HL-60/S4 treated with retinoic acid at 250 ng/mL for 4 days and 3 days (cell line): ENCODE results near the gene BBC3.

Experiments used
- in situ Hi-C: fragments of 300-500 bp; cut with MboI; formaldehyde crosslinking; loops from 2 replicates; pipeline ENCODE4 v1.7.0; 2022; ENCODE audit warnings: low sequenced_read_pairs

BBC3 gene

GRCh38 chr19:47203254-47203653 is 27.7 kb downstream of the BBC3 start:
- in situ Hi-C loops = no loop called here

GRCh38 chr19:47200530-47200929 is 30.5 kb downstream of the BBC3 start:
- in situ Hi-C loops = no loop called here

- in situ Hi-C loops = no loop called here
Observed at GRCh38 chr19:47197141-47197540, 33.9 kb downstream of the BBC3 start.

- in situ Hi-C loops = no loop called here
Observed at GRCh38 chr19:47195434-47195833, 35.6 kb downstream of the BBC3 start.

- in situ Hi-C loops = no loop called here
Observed at GRCh38 chr19:47190167-47190727, 40.8 kb downstream of the BBC3 start.

GRCh38 chr19:47188507-47189033 is 42.4 kb downstream of the BBC3 start:
- in situ Hi-C loops = no loop called here

GRCh38 chr19:47187797-47188196 is 43.2 kb downstream of the BBC3 start:
- in situ Hi-C loops = no loop called here

GRCh38 chr19:47187335-47187655 is 43.7 kb downstream of the BBC3 start:
- in situ Hi-C loops = no loop called here

GRCh38 chr19:47186446-47187334 is 44.3 kb downstream of the BBC3 start:
- in situ Hi-C loops = no loop called here

GRCh38 chr19:47183601-47184000 is 47.4 kb downstream of the BBC3 start:
- in situ Hi-C loops = no loop called here

- in situ Hi-C loops = no loop called here
Observed at GRCh38 chr19:47179653-47180310, 51.2 kb downstream of the BBC3 start.

GRCh38 chr19:47176627-47177090 is 54.3 kb downstream of the BBC3 start:
- in situ Hi-C loops = no loop called here

GRCh38 chr19:47176071-47176626 is 54.9 kb downstream of the BBC3 start:
- in situ Hi-C loops = no loop called here

- in situ Hi-C loops = no loop called here
Observed at GRCh38 chr19:47172666-47173455, 58.1 kb downstream of the BBC3 start.
